DMS153 treated with DMSO at 0.1 percent for 48 hours (cell line): ENCODE results near the gene DHX9.

Experiments used
- DNase-seq: peaks from one replicate; lab custom pipeline; 2025; ENCODE audit not compliant: unreplicated experiment; lab: John Stamatoyannopoulos, UW

The DHX9 gene

GRCh38 chr1:182839209-182840066, at the start of gene DHX9:
Gene DHX9, plus strand, starts transcription at chr1:182839347. Its CDS starts 3,220 bp downstream, at chr1:182842567.
- peak; percentile 97 for DNase-seq

- no peak for DNase-seq
These were observed 47.6 kb upstream of the DHX9 start for GRCh38 chr1:182791281-182792179.

GRCh38 chr1:182794091-182794490, 45.1 kb upstream of the DHX9 start:
- DNase-seq, result no peak

GRCh38 chr1:182794676-182795201, 44.4 kb upstream of the DHX9 start:
- DNase-seq, result no peak

- peak; percentile 36 for DNase-seq
These were observed 43.5 kb upstream of the DHX9 start for GRCh38 chr1:182795563-182796228.

GRCh38 chr1:182802006-182802803, 36.9 kb upstream of the DHX9 start:
- no peak for DNase-seq

- DNase-seq, result no peak
These were observed 35.3 kb upstream of the DHX9 start for GRCh38 chr1:182803846-182804245.

- DNase-seq, result peak; percentile 12
These were observed 33.0 kb upstream of the DHX9 start for GRCh38 chr1:182806015-182806678.

- DNase-seq, result no peak
These were observed 31.2 kb upstream of the DHX9 start for GRCh38 chr1:182807907-182808306.

- no peak for DNase-seq
These were observed 29.7 kb upstream of the DHX9 start for GRCh38 chr1:182809414-182809957.

- no peak for DNase-seq
These were observed 27.0 kb upstream of the DHX9 start for GRCh38 chr1:182811975-182812722.

- DNase-seq, result no peak
These were observed 22.3 kb upstream of the DHX9 start for GRCh38 chr1:182816863-182817262.

GRCh38 chr1:182817802-182818201, 21.3 kb upstream of the DHX9 start:
- no peak for DNase-seq

- DNase-seq, result no peak
These were observed 15.9 kb upstream of the DHX9 start for GRCh38 chr1:182823220-182823619.

GRCh38 chr1:182826892-182827291, 12.3 kb upstream of the DHX9 start:
- no peak for DNase-seq

GRCh38 chr1:182829285-182829932, 9.7 kb upstream of the DHX9 start:
- DNase-seq, result no peak

- no peak for DNase-seq
These were observed 5.9 kb upstream of the DHX9 start for GRCh38 chr1:182833271-182833670.

- no peak for DNase-seq
These were observed 4.8 kb upstream of the DHX9 start for GRCh38 chr1:182834326-182834725.
